ENCODE results near the gene RASAL1.

DNA sequence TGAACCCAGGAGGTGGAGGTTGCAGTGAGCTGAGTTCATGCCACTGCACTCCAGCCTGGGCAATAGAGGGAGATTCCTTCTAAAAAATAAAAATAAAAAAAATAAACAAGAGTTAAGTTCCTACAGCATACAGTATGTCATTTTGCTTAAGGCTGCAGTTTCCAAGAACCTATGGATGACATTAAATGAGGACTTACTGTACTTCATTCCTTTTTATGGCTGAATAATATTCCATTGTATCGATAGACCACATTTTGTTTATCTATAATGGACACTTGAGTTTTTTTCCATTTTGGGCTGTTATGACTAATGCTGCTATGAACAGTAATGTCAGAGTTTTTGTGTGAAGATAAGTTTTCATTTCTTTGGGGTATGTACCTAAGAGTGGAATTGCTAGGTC is 17.4 kb downstream of the RASAL1 start:
- TF ChIP-seq EZH2 (IDR thresholded peaks at IDR 0.05; ENCODE audit: insufficient read depth, poor library complexity, severe bottlenecking) (no peak), EZH2phosphoT487 (IDR thresholded peaks at IDR 0.05; ENCODE audit: insufficient read depth, low read depth) (no peak)
